ENCODE data around the gene PMPCA. TPM values are rescaled to one million over a fixed set of nuclear protein-coding genes. Genes with fewer than 3 reads are reported as not detected.

PMPCA gene
- total RNA-seq, 2 experiments from 2014 or later = 53.3 to 76.1 TPM

DNA sequence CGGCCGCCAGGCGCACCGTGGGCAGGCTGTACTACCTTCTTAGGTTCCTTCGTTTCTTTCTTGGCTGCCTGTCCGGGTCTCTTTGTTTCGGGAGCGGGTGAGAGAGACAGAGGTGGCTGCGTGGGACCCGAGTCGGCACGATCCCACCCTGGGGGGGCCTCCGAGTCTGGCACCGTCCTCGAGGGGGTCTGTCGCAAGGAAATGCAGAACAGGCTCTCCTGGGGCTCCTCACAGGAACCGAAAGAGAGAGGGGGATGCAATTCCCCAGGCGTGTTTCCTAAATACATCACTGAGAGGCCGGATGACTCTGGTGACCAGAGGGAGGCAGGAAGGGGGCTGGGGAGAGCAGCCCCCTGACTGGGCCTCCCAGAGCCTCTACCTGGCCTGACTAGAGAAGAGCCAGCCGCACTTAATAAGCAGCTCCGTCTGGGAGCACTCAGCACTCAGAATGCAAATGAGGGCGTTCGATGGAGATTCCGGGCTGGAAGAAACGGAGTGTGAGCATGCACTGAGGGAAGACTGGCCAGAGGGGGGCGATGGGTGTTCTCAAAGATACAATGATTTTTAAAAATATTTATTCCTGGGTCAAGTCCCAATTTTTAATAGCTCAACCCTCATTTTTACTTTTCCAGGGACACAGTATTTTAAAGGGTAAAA, 40.9 kb downstream of the PMPCA start:
- CTCF ChIA-PET (ENCODE audit: unreplicated experiment) = no interaction called here
- POLR2A ChIA-PET = no interaction called here

GRCh38 chr9:136453326-136453725, 42.9 kb downstream of the PMPCA start:
- Histone ChIP-seq H2AFZ (ENCODE audit: low read length) (no peak overlapping the region), H3K9me2 (ENCODE audit: insufficient read depth, low read length) (no peaks in the 10 kb centered on the region), H3K4me3 (ENCODE audit: low read depth, low read length, poor library complexity, severe bottlenecking) (no peak overlapping the region), H3K79me2 (ENCODE audit: insufficient read depth, low read depth, low read length) (no peaks in the 10 kb centered on the region), H4K20me1 (ENCODE audit: insufficient read depth, low read length) (no peaks in the 10 kb centered on the region), H3K36me3 (ENCODE audit: insufficient read depth, low read length) (peaks cover 87% of the 10 kb centered on the region), H3K4me2 (ENCODE audit: low read length) (no peak overlapping the region), H3K4me1 (ENCODE audit: insufficient read depth, low read length, poor library complexity, severe bottlenecking) (no peaks in the 10 kb centered on the region), H3K9me3 (ENCODE audit: low read length) (no peaks in the 10 kb centered on the region), H3K27ac (ENCODE audit: low read depth, low read length, poor library complexity, severe bottlenecking) (no peak overlapping the region)
- POLR2A ChIA-PET = interaction anchor here (0.7 kb wide), 1 partner anchor 297 kb away, joined by 4 read pairs; no protein-coding TSS in a partner anchor
- BruUV-seq (replicated peaks) = no TSS peak
- intact Hi-C loops (cut with micrococcal nuclease; ENCODE audit: unreplicated experiment) = no loop called here
- DNase-seq (ENCODE audit: low spot score) = no peak
- TF ChIP-seq CTCF (conservative IDR thresholded peaks at IDR 0.05; ENCODE audit: low read length) = no peak
- TF ChIP-seq EZH2phosphoT487 (IDR thresholded peaks at IDR 0.05; ENCODE audit: borderline replicate concordance, low read depth, low read length) = no peak
- CTCF ChIA-PET (ENCODE audit: unreplicated experiment) = no interaction called here

More for the DNA sequence above, 40.9 kb downstream of the PMPCA start:
- no peaks in the 10 kb centered on the region for H3K9me2 ChIP-seq (ENCODE audit: insufficient read depth, low read length)
- intact Hi-C loops (cut with micrococcal nuclease; ENCODE audit: unreplicated experiment) = no loop called here
- H4K20me1 ChIP-seq (ENCODE audit: insufficient read depth, low read length) = no peaks in the 10 kb centered on the region
- no peak overlapping the region for H3K4me2 ChIP-seq (ENCODE audit: low read length)
- H3K79me2 ChIP-seq (ENCODE audit: insufficient read depth, low read depth, low read length) = no peaks in the 10 kb centered on the region
- H3K4me3 ChIP-seq (ENCODE audit: low read depth, low read length, poor library complexity, severe bottlenecking) = no peak overlapping the region
- no peak overlapping the region for H2AFZ ChIP-seq (ENCODE audit: low read length)
- DNase-seq (ENCODE audit: low spot score) = no peak
- peaks cover 86% of the 10 kb centered on the region for H3K36me3 ChIP-seq (ENCODE audit: insufficient read depth, low read length)
- H3K27ac ChIP-seq (ENCODE audit: low read depth, low read length, poor library complexity, severe bottlenecking) = no peak overlapping the region
- BruUV-seq (replicated peaks) = no TSS peak
- TF ChIP-seq CTCF (conservative IDR thresholded peaks at IDR 0.05; ENCODE audit: low read length) (0 out of 2 replicates have a peak, but pooled peaks have one; percentile 10), EZH2phosphoT487 (IDR thresholded peaks at IDR 0.05; ENCODE audit: borderline replicate concordance, low read depth, low read length) (no peak)
- no peaks in the 10 kb centered on the region for H3K9me3 ChIP-seq (ENCODE audit: low read length)
- H3K4me1 ChIP-seq (ENCODE audit: insufficient read depth, low read length, poor library complexity, severe bottlenecking) = no peaks in the 10 kb centered on the region

DNA sequence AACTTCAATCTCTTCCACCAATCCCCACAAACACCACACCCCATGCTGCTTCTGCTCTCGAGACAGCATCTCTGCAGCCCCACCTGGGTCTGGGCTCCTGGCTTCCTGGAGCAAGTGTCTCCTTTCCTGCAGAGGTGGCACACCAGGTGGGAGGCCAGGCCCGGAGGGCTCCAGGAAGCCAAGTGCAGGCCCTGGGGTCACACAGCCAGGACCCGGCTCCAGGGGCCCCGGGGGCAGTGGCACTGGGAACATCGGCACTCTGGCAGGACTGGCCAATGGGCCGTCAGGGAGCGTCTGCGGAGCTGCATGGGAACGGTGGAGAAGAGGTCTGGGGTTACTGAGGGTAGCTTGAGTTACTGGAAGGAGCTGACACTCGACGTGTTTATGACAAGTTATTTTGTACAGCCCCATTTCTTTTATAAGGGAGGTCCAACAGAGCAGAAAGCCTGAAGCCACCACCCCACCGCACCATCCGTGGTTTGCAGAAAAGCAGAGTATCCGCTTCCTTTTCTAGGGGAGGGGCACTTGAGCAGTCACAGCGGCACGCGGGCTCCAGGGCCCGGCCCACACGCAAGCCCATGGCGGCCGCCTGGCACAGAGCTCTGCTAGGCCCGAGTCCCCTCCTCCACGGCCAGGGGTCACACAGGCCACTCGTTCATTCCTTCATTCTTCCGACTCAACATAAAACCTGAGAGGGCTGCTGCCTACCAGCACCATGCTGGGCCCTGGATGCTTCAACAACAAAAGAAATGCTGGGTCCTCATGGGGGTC, 43.8 kb downstream of the PMPCA start:
- H3K36me3 ChIP-seq (ENCODE audit: insufficient read depth, low read length) = peaks cover 87% of the 10 kb centered on the region

More for the DNA sequence above, 43.8 kb downstream of the PMPCA start:
- no peaks in the 10 kb centered on the region for H3K9me2 ChIP-seq (ENCODE audit: insufficient read depth, low read length)
- intact Hi-C loops (cut with micrococcal nuclease; ENCODE audit: unreplicated experiment) = no loop called here
- no peak overlapping the region for H2AFZ ChIP-seq (ENCODE audit: low read length)
- H3K27ac ChIP-seq (ENCODE audit: low read depth, low read length, poor library complexity, severe bottlenecking) = no peak overlapping the region
- ChIA-PET POLR2A (no interaction called here), CTCF (ENCODE audit: unreplicated experiment) (no interaction called here)
- TF ChIP-seq EZH2phosphoT487 (IDR thresholded peaks at IDR 0.05; ENCODE audit: borderline replicate concordance, low read depth, low read length) = no peak
- TF ChIP-seq CTCF (conservative IDR thresholded peaks at IDR 0.05; ENCODE audit: low read length) = no peak
- BruUV-seq (replicated peaks) = no TSS peak
- no peak overlapping the region for H3K4me3 ChIP-seq (ENCODE audit: low read depth, low read length, poor library complexity, severe bottlenecking)
- H3K4me1 ChIP-seq (ENCODE audit: insufficient read depth, low read length, poor library complexity, severe bottlenecking) = no peaks in the 10 kb centered on the region
- no peaks in the 10 kb centered on the region for H3K9me3 ChIP-seq (ENCODE audit: low read length)
- no peaks in the 10 kb centered on the region for H3K79me2 ChIP-seq (ENCODE audit: insufficient read depth, low read depth, low read length)
- no peak overlapping the region for H3K4me2 ChIP-seq (ENCODE audit: low read length)
- DNase-seq (ENCODE audit: low spot score) = no peak
- H4K20me1 ChIP-seq (ENCODE audit: insufficient read depth, low read length) = no peaks in the 10 kb centered on the region
